Tibial nerve (tissue), 3 donors: Measurements from ENCODE around the gene C11orf68.

Source experiments
- POLR2A ChIP-seq, 2 donors: fragments of 450-650 bp; IDR thresholded peaks; one replicate each; pipeline ENCODE4 v1.6.1; 2017; ENCODE audit warnings: antibody characterized with exemption in 2 of 2, mild to moderate bottlenecking in 2 of 2, moderate library complexity in 2 of 2
- TF ChIP-seq, protein P1 (sequence below), 5 experiments: fragments of 200-600 bp in 3 of 5; fragments of 450-650 bp in 2 of 5; sonication (generic) in 3 of 5; IDR thresholded peaks; one replicate each; pipeline ENCODE4 v1.5.1; 2016 to 2019; ENCODE audit warnings: antibody characterized with exemption in 5 of 5, mild to moderate bottlenecking in 3 of 5, moderate library complexity in 2 of 5

DNA sequence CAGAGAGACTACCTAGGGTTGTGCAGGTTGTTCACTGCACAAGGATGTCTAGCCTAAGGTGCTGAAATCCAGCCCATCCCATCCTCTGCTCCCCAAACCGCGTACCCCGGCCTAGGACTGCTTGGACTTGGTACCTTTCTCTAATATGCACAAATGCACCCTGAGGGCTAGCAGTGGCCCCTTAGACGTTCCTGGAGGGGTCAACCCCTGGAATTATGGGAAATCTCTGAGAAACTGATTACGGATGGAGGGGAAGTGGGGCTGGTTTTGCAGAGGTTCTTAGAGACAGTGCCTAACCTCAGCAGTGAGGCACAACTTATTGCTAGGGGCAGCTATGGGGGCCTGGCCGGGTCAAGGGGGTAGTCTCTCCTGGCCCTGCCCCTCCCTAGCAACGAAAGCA lies 2.5 kb downstream of the C11orf68 start:
- TF ChIP-seq POLR2A (IDR thresholded peaks at IDR 0.05): no peak
- TF ChIP-seq, protein P1, sequence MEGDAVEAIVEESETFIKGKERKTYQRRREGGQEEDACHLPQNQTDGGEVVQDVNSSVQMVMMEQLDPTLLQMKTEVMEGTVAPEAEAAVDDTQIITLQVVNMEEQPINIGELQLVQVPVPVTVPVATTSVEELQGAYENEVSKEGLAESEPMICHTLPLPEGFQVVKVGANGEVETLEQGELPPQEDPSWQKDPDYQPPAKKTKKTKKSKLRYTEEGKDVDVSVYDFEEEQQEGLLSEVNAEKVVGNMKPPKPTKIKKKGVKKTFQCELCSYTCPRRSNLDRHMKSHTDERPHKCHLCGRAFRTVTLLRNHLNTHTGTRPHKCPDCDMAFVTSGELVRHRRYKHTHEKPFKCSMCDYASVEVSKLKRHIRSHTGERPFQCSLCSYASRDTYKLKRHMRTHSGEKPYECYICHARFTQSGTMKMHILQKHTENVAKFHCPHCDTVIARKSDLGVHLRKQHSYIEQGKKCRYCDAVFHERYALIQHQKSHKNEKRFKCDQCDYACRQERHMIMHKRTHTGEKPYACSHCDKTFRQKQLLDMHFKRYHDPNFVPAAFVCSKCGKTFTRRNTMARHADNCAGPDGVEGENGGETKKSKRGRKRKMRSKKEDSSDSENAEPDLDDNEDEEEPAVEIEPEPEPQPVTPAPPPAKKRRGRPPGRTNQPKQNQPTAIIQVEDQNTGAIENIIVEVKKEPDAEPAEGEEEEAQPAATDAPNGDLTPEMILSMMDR (IDR thresholded peaks at IDR 0.05): no peak
